Activated CD8-positive, alpha-beta memory T cell treated with anti-CD3 and anti-CD28 coated beads, Interleukin-2, amount 50 U/mL, for 1 hour (primary cell): ENCODE measurements around the gene LCE1B.

Experiments used
- DNase-seq: peaks from one replicate; pipeline ENCODE4 v3.0.0-alpha.2; 2020; ENCODE audit errors: extremely low read depth

Gene LCE1B

GRCh38 chr1:152861374-152861773, 49.6 kb downstream of the LCE1B start:
- DNase-seq, result no peak
